SU-DHL-6 (cell line): ENCODE results near the gene C13orf46.

Experiments
- EZH2phosphoT487 ChIP-seq: fragments of 200-600 bp; sonication (generic), shearing (Covaris generic); conservative IDR thresholded peaks from 2 replicates; pipeline ENCODE4 v1.6.1; 2018; ENCODE audit warnings: mild to moderate bottlenecking, antibody characterized with exemption, low read length, moderate library complexity, mixed read lengths
- TF ChIP-seq, protein P1 (sequence below): fragments of 200-600 bp; sonication (generic); IDR thresholded peaks from one replicate; pipeline ENCODE4 v1.5.1; 2017; ENCODE audit warnings: antibody characterized with exemption, mild to moderate bottlenecking, low read length, moderate library complexity; ENCODE audit not compliant: insufficient read depth, poor library complexity, severe bottlenecking

DNA sequence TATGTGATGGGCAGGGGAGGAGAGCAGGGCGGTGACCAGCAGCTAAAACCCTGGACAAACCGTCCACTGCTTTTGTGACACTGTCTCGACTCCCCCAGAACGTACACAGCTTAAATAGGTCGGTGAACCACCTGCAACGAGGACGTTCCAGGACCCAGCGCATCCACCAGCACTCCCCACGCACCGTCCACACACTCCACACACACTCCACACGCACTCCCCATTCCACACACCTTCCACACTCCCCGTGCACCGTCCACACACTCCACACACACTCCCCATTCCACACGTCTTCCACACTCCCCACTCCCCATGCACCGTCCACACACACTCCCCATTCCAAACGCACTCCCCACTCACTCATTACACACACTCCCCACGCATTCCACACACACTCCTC, 38.3 kb upstream of the C13orf46 start:
- TF ChIP-seq EZH2phosphoT487, result no peak
- TF ChIP-seq, protein P1, sequence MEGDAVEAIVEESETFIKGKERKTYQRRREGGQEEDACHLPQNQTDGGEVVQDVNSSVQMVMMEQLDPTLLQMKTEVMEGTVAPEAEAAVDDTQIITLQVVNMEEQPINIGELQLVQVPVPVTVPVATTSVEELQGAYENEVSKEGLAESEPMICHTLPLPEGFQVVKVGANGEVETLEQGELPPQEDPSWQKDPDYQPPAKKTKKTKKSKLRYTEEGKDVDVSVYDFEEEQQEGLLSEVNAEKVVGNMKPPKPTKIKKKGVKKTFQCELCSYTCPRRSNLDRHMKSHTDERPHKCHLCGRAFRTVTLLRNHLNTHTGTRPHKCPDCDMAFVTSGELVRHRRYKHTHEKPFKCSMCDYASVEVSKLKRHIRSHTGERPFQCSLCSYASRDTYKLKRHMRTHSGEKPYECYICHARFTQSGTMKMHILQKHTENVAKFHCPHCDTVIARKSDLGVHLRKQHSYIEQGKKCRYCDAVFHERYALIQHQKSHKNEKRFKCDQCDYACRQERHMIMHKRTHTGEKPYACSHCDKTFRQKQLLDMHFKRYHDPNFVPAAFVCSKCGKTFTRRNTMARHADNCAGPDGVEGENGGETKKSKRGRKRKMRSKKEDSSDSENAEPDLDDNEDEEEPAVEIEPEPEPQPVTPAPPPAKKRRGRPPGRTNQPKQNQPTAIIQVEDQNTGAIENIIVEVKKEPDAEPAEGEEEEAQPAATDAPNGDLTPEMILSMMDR, result no peak
